Measurements from ENCODE around the gene CYP3A7. TPM values are rescaled to one million over a fixed set of nuclear protein-coding genes. Genes with fewer than 3 reads are reported as not detected.

The CYP3A7 gene
- total and polyA plus RNA-seq, 2 of the 4 experiments (the other 2 are of a cell fraction): not detected

DNA sequence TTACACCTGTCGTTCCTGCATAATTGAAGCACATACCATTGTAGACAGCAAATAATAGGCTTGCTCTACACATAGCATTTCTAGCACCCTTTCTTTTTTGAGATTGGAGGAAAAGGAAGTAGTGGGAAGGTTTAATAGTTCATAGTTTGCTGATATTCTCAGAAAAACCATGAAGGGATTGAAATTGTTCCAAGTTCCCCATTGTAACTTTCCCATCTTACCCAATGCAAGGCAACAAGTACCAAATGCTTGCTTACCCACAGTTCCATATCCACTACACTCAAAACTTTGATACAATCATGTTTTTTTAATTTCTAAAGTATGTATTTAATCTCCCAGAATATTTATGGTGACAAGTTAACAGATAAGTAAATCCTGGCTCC lies 69.0 kb downstream of the CYP3A7 start:
- CTCF ChIA-PET: no interaction called here
- no peak overlapping the region for H3K4me3 ChIP-seq (ENCODE audit: insufficient read depth, low read depth, low read length)
- intact Hi-C loops (cut with micrococcal nuclease): no loop called here

More for the DNA sequence above, 69.0 kb downstream of the CYP3A7 start:
- Histone ChIP-seq H3K27ac (ENCODE audit: insufficient read depth, low read length) (no peak overlapping the region), H3K23ac (ENCODE audit: low read depth, low read length) (no peak overlapping the region), H3K27me3 (ENCODE audit: control insufficient read depth, insufficient read depth, low read length) (no peaks in the 10 kb centered on the region), H2AK5ac (ENCODE audit: low read depth, low read length) (no peak overlapping the region), H2BK15ac (ENCODE audit: low read depth, low read length) (no peak overlapping the region), H3K9me1 (ENCODE audit: insufficient read depth, low read length) (0 out of 2 replicates have a peak, but pooled peaks cover 3% of the 10 kb centered on the region), H4K5ac (ENCODE audit: low read depth, low read length) (no peak overlapping the region), H2AFZ (replicated peaks; ENCODE audit: low read length, poor library complexity) (no peak overlapping the region), H3K56ac (ENCODE audit: extremely low read depth, insufficient read depth, low read length) (no peak overlapping the region), H3K4me2 (ENCODE audit: low read depth, low read length) (no peak overlapping the region), H2BK120ac (ENCODE audit: low read depth, low read length) (no peak overlapping the region), H3K36me3 (ENCODE audit: control insufficient read depth, insufficient read depth, low read length) (no peaks in the 10 kb centered on the region), H3K18ac (ENCODE audit: low read depth, low read length) (no peak overlapping the region), H3K14ac (replicated peaks; ENCODE audit: low read depth, low read length) (no peak overlapping the region), H4K20me1 (ENCODE audit: insufficient read depth, low read length) (no peaks in the 10 kb centered on the region), H2AK9ac (replicated peaks; ENCODE audit: low read depth, low read length, poor library complexity) (no peak overlapping the region), H3K79me1 (ENCODE audit: low read depth in 1 of 2, low read length in 2 of 2) (no peaks in the 10 kb centered on the region), H4K8ac (ENCODE audit: low read depth in 2 of 2, low read length in 2 of 2) (no peak overlapping the region), H2BK20ac (ENCODE audit: low read depth, low read length) (no peak overlapping the region), H2BK5ac (ENCODE audit: low read depth, low read length, poor library complexity, severe bottlenecking) (no peak overlapping the region), H3K4me1 (ENCODE audit: control insufficient read depth, insufficient read depth, low read length) (no peaks in the 10 kb centered on the region), H3K9me3 (ENCODE audit: control insufficient read depth, insufficient read depth, low read length) (no peaks in the 10 kb centered on the region), H4K91ac (ENCODE audit: insufficient read depth, low read depth, low read length) (no peak overlapping the region), H3K4ac (ENCODE audit: low read depth, low read length) (no peak overlapping the region), H3K9ac (ENCODE audit: low read depth, low read length) (no peak overlapping the region)
- dilution Hi-C loops (cut with HindIII; ENCODE audit: low sequenced_read_pairs, unreplicated experiment): no loop called here
- no CpG with 5 or more reads among the region's 1 CpG for WGBS, 2 experiments (ENCODE audit: extremely low coverage in 2 of 2, insufficient read length in 1 of 2)
- POLR2A ChIA-PET (ENCODE audit: unreplicated experiment): no interaction called here
- DNase-seq (no peak), ATAC-seq (ENCODE audit: low read depth) (no peak)
- BruUV-seq (replicated peaks): no TSS peak
- TF ChIP-seq MAZ (IDR thresholded peaks at IDR 0.05; ENCODE audit: borderline replicate concordance, low read depth, low read length) (no peak), CHD1 (IDR thresholded peaks at IDR 0.05; ENCODE audit: low read depth, low read length) (no peak), MXI1 (IDR thresholded peaks at IDR 0.05; ENCODE audit: borderline replicate concordance, low read depth, low read length) (no peak), CEBPB (IDR thresholded peaks at IDR 0.05; ENCODE audit: low read depth, low read length) (no peak), NFE2L2 (IDR thresholded peaks at IDR 0.05; ENCODE audit: low read depth, low read length) (no peak), RFX5 (IDR thresholded peaks at IDR 0.05; ENCODE audit: low read depth, low read length) (no peak), POLR2A (IDR thresholded peaks at IDR 0.05; ENCODE audit: low read depth, low read length) (no peak), BHLHE40 (IDR thresholded peaks at IDR 0.05; ENCODE audit: low read depth, low read length) (no peak)
- TF ChIP-seq, protein P1, sequence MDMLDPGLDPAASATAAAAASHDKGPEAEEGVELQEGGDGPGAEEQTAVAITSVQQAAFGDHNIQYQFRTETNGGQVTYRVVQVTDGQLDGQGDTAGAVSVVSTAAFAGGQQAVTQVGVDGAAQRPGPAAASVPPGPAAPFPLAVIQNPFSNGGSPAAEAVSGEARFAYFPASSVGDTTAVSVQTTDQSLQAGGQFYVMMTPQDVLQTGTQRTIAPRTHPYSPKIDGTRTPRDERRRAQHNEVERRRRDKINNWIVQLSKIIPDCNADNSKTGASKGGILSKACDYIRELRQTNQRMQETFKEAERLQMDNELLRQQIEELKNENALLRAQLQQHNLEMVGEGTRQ (IDR thresholded peaks at IDR 0.05; ENCODE audit: low read depth, low read length): no peak
- in situ Hi-C loops (cut with MboI; ENCODE audit: low sequenced_read_pairs): no loop called here

Data from IMR-90 (cell line).